BE2C (cell line): Measurements from ENCODE around the gene GATA3.

Experiments used
- DNase-seq: peaks from one replicate; pipeline ENCODE4 v3.0.0-alpha.2; 2020
- H3K27me3 ChIP-seq: fragments of 250-450 bp; sonication (Bioruptor Pico); 2 replicates; pipeline ENCODE4 v1.5.1; 2020; ENCODE audit warnings: mild to moderate bottlenecking
- H3K36me3 ChIP-seq: fragments of 250-450 bp; sonication (Bioruptor Pico); 2 replicates; pipeline ENCODE4 v1.5.1; 2020; ENCODE audit warnings: mild to moderate bottlenecking
- H3K4me1 ChIP-seq: fragments of 250-450 bp; sonication (Bioruptor Pico); 2 replicates; pipeline ENCODE4 v1.5.1; 2020
- H3K4me3 ChIP-seq: 2 replicates; pipeline ENCODE4 v1.5.1; 2011; ENCODE audit warnings: low read depth, low read length
- H3K9me3 ChIP-seq: fragments of 250-450 bp; sonication (Bioruptor Pico); 2 replicates; pipeline ENCODE4 v1.5.1; 2020
- TF ChIP-seq, protein P1 (sequence below): IDR thresholded peaks from 2 replicates; pipeline ENCODE4 v1.5.1; 2012; ENCODE audit warnings: mild to moderate bottlenecking, low read depth, low read length

GATA3 gene

GRCh38 chr10:8052956-8053445 is 1.5 kb upstream of the GATA3 start:
- 0 out of 2 replicates have a peak, but pooled peaks cover 4% of the 10 kb centered on the region for H3K4me1 ChIP-seq
- no peaks in the 10 kb centered on the region for H3K27me3 ChIP-seq
- DNase-seq, result no peak
- peak overlapping the region; percentile 93 for H3K4me3 ChIP-seq
- no peaks in the 10 kb centered on the region for H3K9me3 ChIP-seq
- peaks cover 32% of the 10 kb centered on the region for H3K36me3 ChIP-seq
- TF ChIP-seq, protein P1, sequence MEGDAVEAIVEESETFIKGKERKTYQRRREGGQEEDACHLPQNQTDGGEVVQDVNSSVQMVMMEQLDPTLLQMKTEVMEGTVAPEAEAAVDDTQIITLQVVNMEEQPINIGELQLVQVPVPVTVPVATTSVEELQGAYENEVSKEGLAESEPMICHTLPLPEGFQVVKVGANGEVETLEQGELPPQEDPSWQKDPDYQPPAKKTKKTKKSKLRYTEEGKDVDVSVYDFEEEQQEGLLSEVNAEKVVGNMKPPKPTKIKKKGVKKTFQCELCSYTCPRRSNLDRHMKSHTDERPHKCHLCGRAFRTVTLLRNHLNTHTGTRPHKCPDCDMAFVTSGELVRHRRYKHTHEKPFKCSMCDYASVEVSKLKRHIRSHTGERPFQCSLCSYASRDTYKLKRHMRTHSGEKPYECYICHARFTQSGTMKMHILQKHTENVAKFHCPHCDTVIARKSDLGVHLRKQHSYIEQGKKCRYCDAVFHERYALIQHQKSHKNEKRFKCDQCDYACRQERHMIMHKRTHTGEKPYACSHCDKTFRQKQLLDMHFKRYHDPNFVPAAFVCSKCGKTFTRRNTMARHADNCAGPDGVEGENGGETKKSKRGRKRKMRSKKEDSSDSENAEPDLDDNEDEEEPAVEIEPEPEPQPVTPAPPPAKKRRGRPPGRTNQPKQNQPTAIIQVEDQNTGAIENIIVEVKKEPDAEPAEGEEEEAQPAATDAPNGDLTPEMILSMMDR, result no peak

GRCh38 chr10:8053446-8054243 is 843 bp upstream of the GATA3 start:
- Histone ChIP-seq H3K4me3 (peak overlapping the region; percentile 93), H3K36me3 (peaks cover 39% of the 10 kb centered on the region), H3K9me3 (no peaks in the 10 kb centered on the region), H3K27me3 (no peaks in the 10 kb centered on the region), H3K4me1 (0 out of 2 replicates have a peak, but pooled peaks cover 4% of the 10 kb centered on the region)
- peak; percentile 97 for DNase-seq
- TF ChIP-seq, protein P1, result peak; percentile 75

GRCh38 chr10:8054244-8054493 is 319 bp upstream of the GATA3 start:
- H3K4me3 ChIP-seq, result peak overlapping the region; percentile 80
- H3K36me3 ChIP-seq, result peaks cover 44% of the 10 kb centered on the region
- TF ChIP-seq, protein P1, result no peak
- no peak for DNase-seq
- no peaks in the 10 kb centered on the region for H3K27me3 ChIP-seq
- no peaks in the 10 kb centered on the region for H3K9me3 ChIP-seq
- H3K4me1 ChIP-seq, result 0 out of 2 replicates have a peak, but pooled peaks cover 4% of the 10 kb centered on the region

DNA sequence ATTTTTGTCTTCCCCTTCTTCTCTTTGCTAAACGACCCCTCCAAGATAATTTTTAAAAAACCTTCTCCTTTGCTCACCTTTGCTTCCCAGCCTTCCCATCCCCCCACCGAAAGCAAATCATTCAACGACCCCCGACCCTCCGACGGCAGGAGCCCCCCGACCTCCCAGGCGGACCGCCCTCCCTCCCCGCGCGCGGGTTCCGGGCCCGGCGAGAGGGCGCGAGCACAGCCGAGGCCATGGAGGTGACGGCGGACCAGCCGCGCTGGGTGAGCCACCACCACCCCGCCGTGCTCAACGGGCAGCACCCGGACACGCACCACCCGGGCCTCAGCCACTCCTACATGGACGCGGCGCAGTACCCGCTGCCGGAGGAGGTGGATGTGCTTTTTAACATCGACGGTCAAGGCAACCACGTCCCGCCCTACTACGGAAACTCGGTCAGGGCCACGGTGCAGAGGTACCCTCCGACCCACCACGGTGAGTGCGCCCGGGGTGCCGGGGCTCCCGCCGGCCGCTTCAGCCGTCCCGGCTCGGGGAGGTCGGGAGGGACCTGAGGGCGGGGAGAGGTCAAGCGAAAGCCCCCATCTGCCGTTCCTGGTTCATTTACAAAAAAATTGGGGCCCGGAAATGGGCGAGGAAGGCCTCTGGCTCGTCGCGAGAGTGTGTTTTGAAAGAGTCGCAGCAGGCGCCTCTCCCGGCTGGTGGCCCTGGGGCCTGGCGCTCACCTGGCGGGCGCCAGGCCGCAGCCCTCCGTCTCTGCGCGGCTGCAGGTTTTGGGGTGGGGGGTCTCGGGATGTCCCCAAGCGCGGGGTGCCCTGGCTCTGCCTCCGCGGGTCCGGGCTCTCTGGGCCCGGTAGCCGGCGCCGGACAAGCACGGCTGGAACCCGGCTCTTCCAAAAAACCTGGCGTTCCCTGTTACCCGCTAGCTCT is 1.2 kb downstream of the GATA3 start:
- peak overlapping the region; percentile 89 for H3K4me3 ChIP-seq
- no peaks in the 10 kb centered on the region for H3K27me3 ChIP-seq
- 0 out of 2 replicates have a peak, but pooled peaks cover 4% of the 10 kb centered on the region for H3K4me1 ChIP-seq
- H3K9me3 ChIP-seq, result no peaks in the 10 kb centered on the region
- DNase-seq, result no peak
- TF ChIP-seq, protein P1, result no peak
- H3K36me3 ChIP-seq, result peaks cover 59% of the 10 kb centered on the region

DNA sequence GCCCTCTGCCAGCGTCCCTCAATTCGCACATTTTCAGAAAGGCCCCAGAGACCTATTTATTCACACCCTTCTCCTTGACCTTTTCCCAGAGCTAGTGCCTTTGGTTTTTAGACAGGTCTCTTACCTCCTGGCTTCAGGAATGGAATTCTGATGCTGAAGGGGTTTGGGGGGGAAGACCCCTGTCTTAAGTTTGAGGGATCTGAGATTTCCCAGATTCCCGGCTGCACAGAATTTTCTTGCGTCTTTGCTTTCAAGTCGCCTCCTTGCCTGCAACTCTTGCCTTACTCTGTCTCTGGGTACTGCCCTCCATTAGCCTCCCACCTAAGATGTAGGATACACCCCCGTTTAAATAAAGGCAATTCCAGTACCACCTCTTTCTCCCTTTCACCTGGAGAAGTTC is 1.9 kb downstream of the GATA3 start:
- H3K9me3 ChIP-seq, result no peaks in the 10 kb centered on the region
- no peaks in the 10 kb centered on the region for H3K27me3 ChIP-seq
- no peak for DNase-seq
- peak overlapping the region; percentile 89 for H3K4me3 ChIP-seq
- TF ChIP-seq, protein P1, result no peak
- 0 out of 2 replicates have a peak, but pooled peaks cover 4% of the 10 kb centered on the region for H3K4me1 ChIP-seq
- peaks cover 66% of the 10 kb centered on the region for H3K36me3 ChIP-seq
